HUES6 (cell line): Measurements from ENCODE around the gene NRF1.

Experiments
- H3K27ac ChIP-seq: 2 replicates; pipeline ENCODE4 v1.7.0; 2013; ENCODE audit warnings: low read depth, mild to moderate bottlenecking, low read length, inconsistent platforms
- H3K27me3 ChIP-seq: 2 replicates; pipeline ENCODE4 v1.6.1; 2013; ENCODE audit warnings: low read length; ENCODE audit not compliant: control insufficient read depth, insufficient read depth
- H3K36me3 ChIP-seq: 2 replicates; pipeline ENCODE4 v1.6.1; 2013; ENCODE audit warnings: low read length; ENCODE audit not compliant: control insufficient read depth, insufficient read depth
- H3K4me1 ChIP-seq: 2 replicates; pipeline ENCODE4 v1.6.1; 2013; ENCODE audit warnings: low read length; ENCODE audit not compliant: control insufficient read depth, insufficient read depth
- H3K4me3 ChIP-seq: 2 replicates; pipeline ENCODE4 v1.5.1; 2013; ENCODE audit warnings: low read depth, low read length
- H3K9ac ChIP-seq: one replicate; pipeline ENCODE4 v1.6.1; 2013; ENCODE audit warnings: mild to moderate bottlenecking, low read length
- H3K9me3 ChIP-seq: 2 replicates; pipeline ENCODE4 v1.6.1; 2013; ENCODE audit warnings: low read depth, low read length; ENCODE audit not compliant: control insufficient read depth, insufficient read depth

The NRF1 gene

DNA sequence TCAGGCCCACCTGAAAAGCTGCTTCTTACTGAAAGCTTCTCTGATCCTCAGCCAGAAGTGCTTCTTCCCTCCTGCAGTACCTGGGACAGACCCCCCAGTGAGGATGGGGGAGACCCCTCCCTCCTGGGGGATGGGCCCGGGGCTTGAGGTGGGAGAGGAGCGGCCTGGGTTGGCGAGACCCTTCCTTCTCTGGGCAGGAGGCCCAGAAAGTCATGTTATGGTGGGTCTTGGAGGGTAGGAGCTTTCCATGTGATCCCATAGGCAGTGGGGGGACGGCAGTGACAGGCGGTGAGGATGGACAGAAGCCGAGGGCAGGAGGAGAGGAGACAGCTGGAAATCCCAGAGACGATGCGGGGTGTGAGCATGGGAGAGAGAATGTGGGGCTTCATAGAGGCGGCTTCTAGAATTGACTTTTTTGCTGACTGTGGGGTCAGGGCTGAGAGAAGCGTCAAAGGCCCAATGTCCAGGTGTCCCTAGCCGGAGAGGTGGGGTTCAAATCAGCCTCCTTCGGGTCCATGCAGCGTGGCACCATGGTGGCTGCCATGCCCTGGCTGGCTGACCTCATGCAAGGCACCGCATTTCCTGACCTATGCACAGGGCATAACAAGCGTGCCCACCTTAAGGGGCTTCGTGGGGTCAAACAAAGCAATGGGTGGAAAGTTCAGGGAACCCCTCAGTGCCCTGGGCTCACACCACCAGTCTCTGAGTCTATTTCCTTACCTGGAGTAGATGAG, 187.3 kb downstream of the NRF1 start:
- H3K9me3 ChIP-seq = no peaks in the 10 kb centered on the region
- H3K27me3 ChIP-seq = peaks cover 4% of the 10 kb centered on the region; the same call in 1 of the 2 replicates
- no peaks in the 10 kb centered on the region for H3K36me3 ChIP-seq
- no peak overlapping the region for H3K4me3 ChIP-seq
- no peak overlapping the region for H3K9ac ChIP-seq
- no peak overlapping the region for H3K27ac ChIP-seq
- peaks cover 27% of the 10 kb centered on the region for H3K4me1 ChIP-seq

GRCh38 chr7:129799350-129799955, 187.9 kb downstream of the NRF1 start:
- no peaks in the 10 kb centered on the region for H3K36me3 ChIP-seq
- no peak overlapping the region for H3K4me3 ChIP-seq
- peaks cover under 1% of the 10 kb centered on the region; the same call in 1 of the 2 replicates for H3K27me3 ChIP-seq
- H3K27ac ChIP-seq = no peak overlapping the region
- H3K9me3 ChIP-seq = no peaks in the 10 kb centered on the region
- no peak overlapping the region for H3K9ac ChIP-seq
- peaks cover 27% of the 10 kb centered on the region for H3K4me1 ChIP-seq

DNA sequence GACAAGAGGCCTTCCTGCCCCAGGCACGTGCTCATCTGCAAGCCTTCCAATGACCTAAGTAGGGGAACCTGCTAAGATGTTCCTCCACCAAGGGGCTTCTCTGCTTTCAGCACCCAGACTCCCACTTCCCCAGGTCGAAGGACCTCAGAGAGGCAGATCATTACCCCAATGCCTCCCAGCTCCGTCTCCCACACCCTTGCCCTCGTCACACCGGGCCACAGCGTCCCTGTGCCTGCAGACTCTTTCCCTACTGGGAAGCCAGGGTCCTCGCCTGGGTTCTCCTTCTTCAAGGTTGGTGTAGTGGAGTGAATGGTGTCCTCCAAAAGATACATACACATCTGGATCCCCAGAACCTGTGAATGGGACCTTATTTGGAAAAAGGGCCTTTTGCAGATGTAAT, 189.4 kb downstream of the NRF1 start:
- Histone ChIP-seq H3K9me3 (no peaks in the 10 kb centered on the region), H3K9ac (no peak overlapping the region), H3K36me3 (no peaks in the 10 kb centered on the region)

DNA sequence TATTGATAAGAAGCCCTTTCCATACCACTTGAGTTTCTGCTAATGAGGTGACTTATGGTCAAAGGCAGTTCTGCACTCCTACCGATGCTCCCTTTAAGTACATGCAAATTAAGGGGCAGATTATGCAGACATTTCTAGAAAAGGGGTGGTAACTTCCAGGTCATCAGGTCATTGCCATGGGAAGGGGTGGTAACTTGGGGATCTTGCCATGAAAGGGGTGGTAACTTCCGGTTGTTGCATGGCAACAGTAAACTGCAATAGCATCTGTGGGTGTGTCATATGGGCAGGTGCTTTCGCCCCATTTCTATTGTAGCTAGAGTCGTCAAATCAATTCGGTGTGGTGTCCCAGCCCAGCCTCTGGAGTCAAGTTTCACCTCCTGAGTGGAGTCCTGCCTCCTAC, 190.4 kb downstream of the NRF1 start:
- no peak overlapping the region for H3K27ac ChIP-seq
- no peak overlapping the region for H3K4me3 ChIP-seq
- no peaks in the 10 kb centered on the region for H3K36me3 ChIP-seq
- H3K9ac ChIP-seq = no peak overlapping the region
- H3K9me3 ChIP-seq = no peaks in the 10 kb centered on the region
- no peaks in the 10 kb centered on the region for H3K27me3 ChIP-seq
- peaks cover 27% of the 10 kb centered on the region for H3K4me1 ChIP-seq

More for the DNA sequence above, 189.4 kb downstream of the NRF1 start:
- H3K27me3 ChIP-seq = no peaks in the 10 kb centered on the region
- H3K27ac ChIP-seq = no peak overlapping the region
- H3K4me1 ChIP-seq = peaks cover 27% of the 10 kb centered on the region
- no peak overlapping the region for H3K4me3 ChIP-seq

DNA sequence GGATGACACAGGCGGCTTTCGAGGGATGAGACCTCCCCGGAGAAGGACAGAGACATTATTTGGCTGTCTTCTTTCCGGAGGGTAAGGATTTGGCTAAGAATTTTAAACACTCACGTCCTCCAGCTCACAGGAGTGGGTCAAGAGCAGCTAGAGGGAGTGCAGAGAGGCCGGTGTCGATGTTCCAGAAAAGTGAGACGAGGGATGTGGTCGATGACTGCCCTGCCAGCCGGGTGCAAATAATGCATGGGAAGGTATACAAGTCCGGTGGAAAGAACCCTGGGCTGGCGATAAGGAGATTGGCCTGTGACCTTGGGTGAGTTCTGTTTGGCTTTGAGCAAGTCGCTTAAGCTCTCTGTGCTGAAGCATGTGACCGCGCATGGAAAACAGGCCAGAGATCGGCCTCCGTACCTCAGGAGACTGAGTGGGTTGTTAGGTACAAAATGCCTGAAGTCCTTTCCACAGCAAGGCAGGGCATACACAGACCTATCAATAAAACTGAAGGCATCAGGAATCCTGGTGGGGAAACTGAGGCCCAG, 192.1 kb downstream of the NRF1 start:
- no peaks in the 10 kb centered on the region for H3K9me3 ChIP-seq
- H3K4me1 ChIP-seq = peaks cover 14% of the 10 kb centered on the region; the same call in 1 of the 2 replicates
- H3K36me3 ChIP-seq = no peaks in the 10 kb centered on the region
- no peak overlapping the region for H3K27ac ChIP-seq
- H3K4me3 ChIP-seq = no peak overlapping the region
- H3K27me3 ChIP-seq = no peaks in the 10 kb centered on the region
- H3K9ac ChIP-seq = no peak overlapping the region

GRCh38 chr7:129804111-129804889, 192.8 kb downstream of the NRF1 start:
- Histone ChIP-seq H3K4me1 (peaks cover 14% of the 10 kb centered on the region; the same call in 1 of the 2 replicates), H3K27ac (no peak overlapping the region), H3K9me3 (no peaks in the 10 kb centered on the region), H3K27me3 (no peaks in the 10 kb centered on the region), H3K4me3 (no peak overlapping the region), H3K36me3 (no peaks in the 10 kb centered on the region), H3K9ac (no peak overlapping the region)

GRCh38 chr7:129804890-129805719, 193.6 kb downstream of the NRF1 start:
- Histone ChIP-seq H3K9ac (no peak overlapping the region), H3K4me3 (no peak overlapping the region), H3K36me3 (no peaks in the 10 kb centered on the region), H3K9me3 (no peaks in the 10 kb centered on the region), H3K27ac (no peak overlapping the region), H3K27me3 (no peaks in the 10 kb centered on the region), H3K4me1 (peaks cover 14% of the 10 kb centered on the region; the same call in 1 of the 2 replicates)
